NK-92 treated with Interleukin-12 subunit alpha and Interleukin-12 subunit beta, amount 100 ng/mL, for 24 hours (cell line): ENCODE data around the gene DNAJB6.

Experiments
- DNase-seq: peaks from one replicate; lab custom pipeline; 2025; lab: John Stamatoyannopoulos, UW

The DNAJB6 gene

DNA sequence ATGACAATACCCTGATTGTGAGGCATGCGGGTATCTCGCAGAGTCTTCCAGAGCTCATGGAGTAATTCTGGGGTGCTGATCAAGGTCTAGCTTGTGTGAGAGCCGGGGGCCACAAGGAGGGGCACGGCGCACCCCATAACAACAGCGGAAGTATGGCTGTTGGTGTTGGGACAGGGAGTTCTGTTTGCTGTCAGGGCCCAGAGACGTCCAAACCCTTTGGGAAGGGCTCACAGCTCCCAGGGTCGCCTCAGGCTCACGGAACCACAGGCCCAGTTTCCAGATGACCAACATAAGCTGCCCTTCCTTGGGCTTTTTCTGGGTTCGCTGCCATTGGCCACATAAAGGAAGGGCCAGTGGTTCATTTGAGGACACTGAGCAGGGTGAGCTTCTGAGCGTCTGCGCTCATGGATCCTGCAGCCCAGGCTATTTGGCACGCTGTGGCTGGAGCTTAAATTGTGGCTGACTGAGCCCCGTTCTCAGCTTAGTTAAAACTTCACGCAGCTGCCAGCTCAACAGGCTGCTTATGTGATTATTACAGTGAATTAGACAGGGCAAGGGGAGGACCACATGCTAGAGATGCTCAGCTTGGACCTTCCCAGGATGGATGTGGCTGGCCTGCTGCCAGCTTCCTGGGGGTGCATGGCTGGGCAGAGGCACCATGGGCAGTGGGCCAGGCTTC lies 92.3 kb downstream of the DNAJB6 start:
- DNase-seq, result no peak

DNA sequence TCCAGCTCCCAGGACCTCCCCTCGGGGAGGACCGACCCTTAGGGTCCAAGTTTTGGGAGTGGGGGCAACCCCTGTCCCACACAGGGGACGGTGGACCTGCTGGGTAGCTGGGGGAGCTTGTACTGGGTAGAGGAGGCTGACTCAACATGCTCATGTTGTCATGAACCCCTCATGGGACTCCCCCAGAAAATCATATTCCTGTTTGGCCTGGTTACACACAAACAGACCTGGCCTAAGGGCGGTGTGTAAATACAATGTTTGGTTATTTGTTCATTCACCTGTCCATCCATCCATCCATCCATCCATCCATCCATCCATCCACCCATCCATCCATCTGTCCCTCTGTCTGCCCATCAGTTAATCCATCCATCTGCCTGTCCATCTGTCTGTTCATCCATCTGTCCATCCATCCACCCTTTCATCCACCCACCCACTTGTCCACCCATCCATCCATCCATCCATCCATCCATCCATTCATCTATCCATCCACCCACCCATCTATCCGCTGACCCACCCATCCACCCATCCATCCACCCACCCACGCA lies 92.9 kb downstream of the DNAJB6 start:
- no peak for DNase-seq

DNA sequence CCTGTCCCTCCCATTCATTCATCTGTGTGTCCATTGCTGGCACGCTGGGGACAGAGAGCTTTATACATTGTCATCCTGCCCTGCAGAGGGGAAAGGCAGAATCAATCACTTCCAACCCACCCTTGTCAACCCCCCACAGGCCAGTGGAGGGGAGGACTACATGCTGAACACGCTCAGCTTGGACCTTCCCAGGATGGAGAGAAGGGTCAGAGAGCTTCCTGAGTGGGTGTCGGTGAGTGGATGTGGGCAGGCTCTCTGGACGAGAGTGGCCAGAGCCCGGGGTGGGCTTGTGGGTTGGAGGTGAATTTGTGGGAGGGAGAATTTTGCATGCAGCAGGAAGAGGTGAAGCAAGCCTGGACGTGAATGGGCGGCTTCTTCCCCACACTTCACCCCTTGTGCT lies 93.9 kb downstream of the DNAJB6 start:
- no peak for DNase-seq

DNA sequence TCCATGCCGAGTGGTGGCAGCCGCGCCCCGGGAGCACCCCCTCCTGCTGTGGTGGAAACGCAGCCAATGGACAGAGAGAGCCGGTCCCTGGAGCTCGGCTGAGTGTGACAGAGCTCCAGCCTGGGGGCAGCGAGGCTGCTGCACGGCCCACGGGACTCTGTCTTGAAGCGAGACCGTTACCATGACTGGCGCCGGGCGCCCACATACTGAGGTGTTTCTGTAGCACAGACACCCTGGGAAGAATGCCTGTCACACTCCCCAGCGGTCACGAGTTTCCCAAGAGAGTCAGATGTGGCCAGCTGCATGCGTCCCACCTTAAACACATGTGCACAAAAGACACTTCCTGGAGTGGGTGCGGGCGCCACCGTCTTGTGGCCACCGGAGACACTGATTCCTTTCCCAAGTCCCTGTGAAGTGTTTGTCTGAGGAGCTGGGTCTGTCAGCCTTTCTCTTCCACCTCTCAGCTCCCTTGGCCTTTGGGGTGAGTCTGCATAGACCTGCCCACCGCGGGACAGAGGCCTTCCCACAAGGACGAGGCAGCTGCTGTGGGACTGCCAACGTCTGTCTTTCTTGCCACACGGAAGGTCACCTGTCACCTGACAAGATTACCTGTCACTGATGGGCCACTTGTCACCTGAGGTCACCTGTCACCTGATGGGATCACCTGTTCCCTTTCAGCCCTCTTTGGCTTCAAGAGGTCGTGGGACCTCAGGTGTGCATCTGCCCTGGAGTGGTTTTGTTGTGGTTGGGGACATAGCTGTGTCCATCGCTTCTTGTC lies 94.6 kb downstream of the DNAJB6 start:
- no peak for DNase-seq

DNA sequence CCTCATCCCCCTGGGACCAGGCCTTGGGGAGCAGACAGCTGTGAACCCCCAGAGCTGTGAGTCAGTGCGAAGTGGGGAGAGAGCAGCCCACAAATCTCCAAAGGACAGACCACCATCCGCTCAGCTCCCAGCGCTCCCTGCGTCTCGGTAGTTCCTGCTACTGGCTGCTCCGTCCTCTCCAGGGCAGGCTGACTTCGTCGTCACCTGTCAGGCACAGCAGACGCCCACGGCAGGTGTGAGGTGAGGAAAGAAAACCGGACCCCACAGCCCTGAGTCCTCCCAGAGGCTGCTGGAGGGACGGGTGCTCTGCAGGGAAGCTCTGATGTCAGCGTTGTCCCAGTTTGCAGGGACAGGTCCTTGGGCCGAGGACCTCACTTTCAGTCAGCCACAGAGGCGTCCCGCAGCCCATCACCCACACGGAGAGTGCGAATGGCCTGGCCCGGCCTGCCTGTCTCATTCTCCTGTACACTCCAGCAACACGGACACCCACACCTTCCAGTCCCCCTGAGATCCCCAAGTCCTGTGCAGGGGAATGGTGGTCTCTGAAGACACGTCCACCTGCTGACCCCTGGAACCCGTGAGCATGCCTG lies 95.2 kb downstream of the DNAJB6 start:
- DNase-seq, result no peak

DNA sequence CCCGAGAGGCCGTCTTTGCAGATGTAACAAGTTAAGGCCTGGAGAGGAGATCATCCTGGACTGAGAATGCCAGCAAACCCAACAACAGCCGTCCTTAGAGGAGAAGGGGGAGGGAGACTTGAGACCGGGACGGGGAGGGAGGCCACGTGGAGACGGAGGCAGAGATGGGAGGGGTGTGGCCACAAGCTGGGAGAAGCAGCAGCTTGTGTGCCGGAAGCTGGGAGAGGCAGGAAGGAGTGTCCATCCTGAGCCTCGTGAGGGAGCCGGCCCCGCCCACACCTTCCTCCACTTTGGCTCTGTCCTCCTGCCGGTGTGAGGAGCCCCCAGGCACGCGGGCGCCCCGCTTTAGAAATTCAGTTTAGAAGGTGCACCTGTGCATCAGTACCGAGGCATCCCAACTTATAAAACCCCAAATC lies 95.7 kb downstream of the DNAJB6 start:
- no peak for DNase-seq

DNA sequence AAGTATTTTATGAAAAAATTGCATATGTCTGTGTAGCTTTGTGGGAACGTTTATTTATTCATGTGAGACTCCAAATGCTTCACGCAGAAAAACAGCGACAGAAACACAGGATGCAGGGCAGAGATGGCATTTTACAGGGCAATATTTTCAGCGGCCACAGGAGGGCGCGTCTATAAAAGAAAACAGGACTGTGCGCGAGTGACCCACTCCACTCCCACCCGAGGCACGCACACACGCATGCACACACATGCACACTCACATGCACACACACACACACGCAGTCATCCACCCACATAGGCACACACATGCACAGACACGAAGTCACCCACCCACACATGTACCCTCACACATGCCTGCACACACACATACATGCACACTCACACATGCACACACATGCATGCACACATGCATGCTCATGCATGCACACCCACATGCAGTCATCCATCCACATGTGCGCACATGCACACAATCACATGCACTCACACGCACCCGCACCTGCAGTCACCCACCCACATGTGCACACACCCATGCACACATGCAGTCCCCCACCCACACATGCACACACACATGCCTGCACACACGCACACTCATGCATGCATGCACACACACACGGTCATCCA lies 96.3 kb downstream of the DNAJB6 start:
- DNase-seq, result no peak

DNA sequence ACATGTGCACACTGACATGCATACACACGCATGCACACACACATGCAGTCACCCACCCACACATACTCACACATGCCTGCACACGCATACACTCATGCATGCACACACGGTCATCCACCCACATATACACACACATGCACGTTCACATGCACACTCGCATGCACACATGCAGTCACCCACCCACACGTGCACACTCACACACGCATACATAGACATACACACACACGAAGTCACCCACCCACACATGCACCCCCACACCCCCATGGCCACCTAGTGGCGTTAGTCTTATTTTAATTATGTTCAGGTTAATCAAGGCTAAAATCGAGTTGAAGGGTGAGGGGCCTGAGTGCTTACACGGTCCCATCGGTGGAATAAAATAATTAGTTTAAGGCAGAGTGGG lies 96.8 kb downstream of the DNAJB6 start:
- no peak for DNase-seq

DNA sequence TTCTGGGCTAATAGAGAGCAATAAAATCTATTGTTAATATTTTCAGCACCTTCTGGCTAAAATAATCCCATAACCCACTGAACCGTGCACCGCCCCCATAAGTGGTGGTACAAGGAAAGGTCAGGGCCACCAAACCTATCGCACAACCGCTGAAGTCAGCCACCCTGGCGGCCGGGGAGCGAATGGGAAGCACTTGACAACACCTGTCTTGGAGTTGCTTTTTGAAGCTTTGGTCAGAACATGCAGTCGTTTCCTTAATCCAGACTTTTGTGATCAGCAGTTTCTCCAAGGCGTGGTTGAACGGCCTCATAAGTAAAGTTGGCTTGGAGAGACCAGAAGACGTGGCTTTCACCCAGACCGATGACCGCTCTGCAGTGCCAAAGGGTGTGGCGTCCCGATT lies 97.4 kb downstream of the DNAJB6 start:
- DNase-seq, result no peak

DNA sequence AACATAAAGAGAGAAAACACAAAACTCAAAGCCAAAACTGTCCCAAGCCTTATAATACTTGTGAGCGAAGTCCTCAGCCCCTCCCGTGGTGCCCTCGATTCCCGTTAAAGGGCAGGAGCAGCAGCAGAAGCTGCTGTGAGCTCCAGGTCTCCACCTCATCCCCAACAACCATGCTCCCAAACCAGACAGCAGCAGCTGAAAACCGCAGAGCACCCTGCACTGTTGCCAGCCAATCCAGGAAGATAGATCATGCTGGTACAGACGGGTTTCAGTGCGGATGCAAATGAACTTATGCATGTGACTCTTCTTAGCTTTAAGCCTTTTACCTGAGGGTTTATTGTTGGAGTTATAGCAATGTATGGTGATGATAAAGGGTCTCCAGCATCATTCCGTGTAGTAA lies 97.9 kb downstream of the DNAJB6 start:
- no peak for DNase-seq

DNA sequence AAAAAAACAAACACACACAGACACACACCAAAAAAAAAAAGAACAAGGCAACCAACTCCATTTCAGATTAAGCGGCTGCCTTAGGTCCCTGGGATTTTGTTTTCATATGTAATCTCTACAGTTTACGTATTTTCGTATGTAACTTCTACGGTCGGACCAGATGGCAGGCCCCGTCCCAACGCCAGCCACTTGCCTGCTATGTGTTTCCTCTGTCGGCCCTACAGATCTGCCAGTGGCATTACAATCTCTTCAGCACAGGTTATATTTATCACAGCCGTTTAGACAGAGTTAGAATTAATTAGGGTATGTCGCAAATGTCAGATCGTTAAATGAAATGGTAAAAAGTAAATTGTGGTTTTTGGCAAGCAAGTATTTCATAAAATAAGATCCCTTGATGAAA lies 99.3 kb downstream of the DNAJB6 start:
- DNase-seq, result no peak

DNA sequence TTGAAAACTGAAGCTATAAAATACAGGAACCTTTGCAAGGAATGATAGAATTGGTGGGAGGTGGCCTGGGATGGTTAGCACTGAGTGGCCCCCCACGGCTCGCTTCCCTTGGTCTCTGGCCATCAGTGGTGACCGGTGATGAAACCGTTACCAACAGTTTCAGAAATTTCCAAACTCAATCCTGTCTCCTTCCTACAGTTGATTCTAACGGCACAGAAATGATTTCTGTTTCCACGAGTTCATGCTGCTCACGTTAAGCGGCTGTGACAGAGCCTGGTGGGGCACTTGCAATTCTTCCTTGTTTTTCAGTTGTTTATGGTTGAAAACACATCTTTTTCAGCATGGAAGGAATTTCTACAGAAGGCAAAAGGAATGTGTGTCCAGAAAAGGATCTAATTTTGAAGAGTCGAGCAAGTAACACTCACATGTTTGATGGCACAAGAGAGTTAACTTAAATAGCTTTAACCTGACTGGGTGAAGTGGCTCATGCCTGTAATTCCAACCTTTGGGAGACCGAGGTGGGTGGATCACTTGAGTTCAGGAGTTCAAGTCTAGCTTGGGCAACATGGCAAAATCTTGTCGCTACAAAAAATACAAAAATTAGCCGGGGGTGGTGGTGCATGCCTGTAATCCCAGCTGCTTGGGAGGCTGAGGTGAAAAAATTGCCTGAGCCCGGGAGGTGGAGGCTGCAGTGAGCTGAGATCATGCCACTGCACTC lies 100.1 kb downstream of the DNAJB6 start:
- DNase-seq, result no peak

DNA sequence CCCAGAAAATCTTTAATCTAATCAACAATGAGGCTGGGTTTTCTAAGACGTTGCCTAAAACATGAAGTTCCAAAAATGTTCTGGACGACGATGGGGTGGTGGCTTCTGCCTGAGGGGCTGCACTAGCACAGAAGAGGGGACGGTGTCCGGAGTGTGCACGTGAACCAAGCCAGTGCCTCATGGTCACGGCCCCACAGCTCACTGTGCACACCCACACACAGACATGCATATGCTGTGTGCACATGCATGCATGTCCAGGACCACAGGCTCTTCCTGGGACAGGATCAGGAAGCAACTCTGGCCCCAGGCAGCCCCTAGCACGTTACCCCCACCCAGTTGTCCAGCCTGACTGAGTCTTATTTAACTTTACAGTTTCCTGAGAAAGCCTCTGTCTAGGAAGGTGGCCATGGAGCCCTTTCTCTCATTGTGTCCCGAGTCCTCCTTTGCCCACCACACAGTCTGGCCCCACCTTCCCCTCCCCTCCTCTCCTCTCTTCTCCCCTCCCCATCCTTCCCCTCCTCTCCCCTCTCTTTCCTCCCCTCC lies 100.8 kb downstream of the DNAJB6 start:
- no peak for DNase-seq

DNA sequence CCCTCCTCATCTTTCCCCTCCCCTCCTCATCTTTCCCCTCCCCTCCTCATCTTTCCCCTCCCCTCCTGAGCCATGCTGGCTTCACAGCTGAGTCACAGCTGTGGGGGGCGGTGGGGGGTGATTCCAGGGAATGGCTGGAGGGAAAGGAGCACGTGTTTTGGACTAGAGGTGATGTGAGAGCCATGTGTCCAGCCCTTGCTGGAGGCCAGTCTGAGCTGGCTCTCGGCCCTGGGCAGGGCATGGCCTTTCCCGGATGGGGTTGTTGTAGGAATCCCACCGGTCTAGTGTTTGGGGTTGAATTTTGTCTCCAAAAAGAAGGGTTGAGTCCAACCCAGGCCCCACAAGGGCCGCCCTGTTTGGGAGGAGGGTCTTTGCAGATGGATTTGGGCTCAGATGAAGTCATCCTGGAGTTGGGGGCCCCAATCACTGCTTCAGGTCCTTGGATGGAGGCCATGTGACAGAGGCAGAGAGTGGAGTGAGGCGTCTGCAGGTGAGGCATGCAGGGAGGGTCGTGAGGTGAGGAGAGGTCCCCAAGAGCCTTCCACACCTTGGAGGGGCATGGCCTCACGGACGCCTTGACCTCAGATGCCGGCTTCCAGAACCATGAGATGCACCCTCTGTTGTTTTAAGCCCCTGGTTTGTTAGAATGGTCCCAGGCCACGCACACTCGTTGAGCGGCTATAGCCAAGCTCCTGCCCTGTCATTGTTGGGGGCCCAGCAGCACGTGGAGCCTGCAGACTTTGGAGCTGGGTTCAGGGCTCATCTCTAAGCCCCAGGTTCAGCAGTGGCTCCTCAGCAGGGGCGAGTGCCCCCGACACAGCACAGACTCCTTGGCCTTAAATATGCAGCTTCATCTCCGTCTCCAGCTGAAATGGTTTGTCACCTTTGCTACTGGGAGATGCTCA lies 101.6 kb downstream of the DNAJB6 start:
- no peak for DNase-seq

DNA sequence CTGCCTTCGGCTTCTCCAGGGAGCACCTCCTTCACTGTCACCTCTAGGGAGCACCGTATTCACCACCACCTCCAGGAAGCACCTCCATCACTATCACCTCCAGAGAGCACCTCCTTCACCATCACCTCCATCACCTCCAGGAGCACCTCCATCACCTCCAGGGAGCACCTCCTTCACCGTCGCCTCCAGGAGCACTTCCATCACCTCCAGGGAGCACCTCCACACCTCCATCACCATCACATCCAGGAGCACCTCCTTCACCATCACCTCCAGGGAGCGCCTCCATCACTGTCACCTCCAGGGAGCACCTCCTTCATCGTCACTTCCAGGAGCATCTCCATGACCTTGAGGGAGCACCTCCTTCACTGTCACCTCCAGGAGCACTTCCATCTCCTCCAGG lies 102.3 kb downstream of the DNAJB6 start:
- DNase-seq, result no peak

DNA sequence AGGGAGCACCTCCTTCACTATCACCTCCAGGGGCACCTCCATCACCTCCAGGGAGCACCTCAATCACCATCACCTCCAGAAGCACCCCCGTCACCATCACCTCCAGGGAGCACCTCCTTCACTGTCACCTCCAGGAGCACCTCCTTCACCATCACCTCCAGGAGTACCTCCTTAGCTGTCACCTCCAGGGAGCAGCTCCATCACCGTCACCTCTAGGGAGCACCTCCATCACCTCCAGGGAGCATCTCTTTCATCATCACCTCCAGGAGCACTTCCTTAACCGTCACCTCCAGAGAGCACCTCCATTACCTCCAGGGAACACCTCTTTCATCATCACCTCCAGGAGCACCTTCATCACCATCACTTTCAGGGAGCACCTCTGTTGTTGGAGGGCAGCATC lies 103.0 kb downstream of the DNAJB6 start:
- no peak for DNase-seq

DNA sequence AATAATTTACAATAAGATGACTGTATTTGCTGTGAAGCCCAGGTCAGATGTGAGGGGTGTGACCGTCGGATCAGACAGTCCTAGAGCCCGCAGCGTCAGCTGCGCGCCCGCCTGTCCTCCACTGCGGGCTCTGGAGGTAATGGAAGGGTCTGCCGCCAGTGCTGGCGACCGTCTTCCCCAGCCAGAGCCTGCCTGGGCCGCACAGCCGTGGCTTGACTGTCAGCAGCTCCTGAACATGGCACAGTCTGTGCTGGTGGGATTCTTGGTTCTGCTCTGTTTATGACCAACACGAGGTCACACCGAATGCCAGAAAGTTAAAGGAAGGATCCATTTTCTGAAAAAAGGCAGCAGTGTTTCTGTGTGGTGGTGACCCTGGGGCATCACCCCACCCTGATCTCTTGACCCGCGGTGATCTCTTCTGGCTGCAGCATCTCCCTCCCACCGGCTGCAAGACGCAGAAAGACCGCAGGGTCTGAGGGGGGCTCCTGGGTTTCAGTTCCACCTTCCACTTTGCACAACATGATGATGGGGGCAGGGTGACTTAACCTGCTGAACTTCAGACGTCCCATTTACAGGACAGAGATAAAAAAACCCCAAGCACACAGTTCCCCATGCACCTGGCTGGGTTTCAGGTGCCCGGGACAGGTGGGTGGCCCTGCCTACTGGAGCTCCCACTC lies 103.7 kb downstream of the DNAJB6 start:
- DNase-seq, result no peak

DNA sequence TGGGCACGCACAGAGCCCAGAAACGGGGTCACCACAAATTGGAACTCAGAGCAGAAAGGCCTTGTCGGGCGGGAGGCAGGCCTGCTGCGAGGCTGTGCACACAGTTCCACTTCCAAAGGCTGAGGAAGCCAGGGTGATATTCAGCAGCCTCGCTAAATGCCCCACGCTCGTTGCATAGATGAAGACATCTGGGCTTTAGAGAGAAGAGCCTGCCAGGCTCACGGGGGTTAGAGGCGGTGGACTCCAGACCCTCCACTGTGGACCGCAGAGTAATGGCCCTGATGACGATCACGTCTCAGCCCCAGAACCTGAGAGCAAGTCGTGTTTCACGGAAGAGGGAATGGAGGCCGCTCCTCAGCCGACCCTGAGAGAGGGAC lies 104.2 kb downstream of the DNAJB6 start:
- no peak for DNase-seq

DNA sequence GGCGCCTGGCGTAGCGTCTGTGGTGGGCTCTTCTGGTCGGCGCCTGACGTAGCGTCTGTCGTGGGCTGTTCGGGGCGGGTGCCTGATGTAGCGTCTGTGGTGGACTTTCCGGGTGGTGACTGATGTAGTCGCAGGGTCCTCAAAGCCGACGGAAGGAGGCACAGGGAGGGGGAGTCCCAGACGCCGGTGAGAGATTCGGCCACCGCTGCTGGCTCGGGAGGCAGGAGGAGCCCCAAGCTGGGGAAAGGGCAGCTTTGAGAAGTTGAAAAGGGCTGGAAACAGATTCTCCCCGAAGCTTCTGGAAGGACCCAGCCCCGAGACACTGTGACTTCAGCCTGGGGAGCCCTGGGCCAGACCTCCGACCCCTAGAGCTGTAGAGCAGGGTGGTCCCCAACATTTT lies 105.7 kb downstream of the DNAJB6 start:
- DNase-seq, result no peak
